K562 (cell line): ENCODE measurements around the gene IL12RB1. TPM values are rescaled to one million over a fixed set of nuclear protein-coding genes. Genes with fewer than 3 reads are reported as not detected.

Source experiments
- ATF4 ChIP-seq: fragments of 450-650 bp; formaldehyde crosslinking; IDR thresholded peaks from 2 replicates; pipeline ENCODE4 v1.4.0; 2022; ENCODE audit warnings: mild to moderate bottlenecking, moderate library complexity
- BMI1 ChIP-seq: fragments of 150-350 bp; IDR thresholded peaks from 2 replicates; pipeline ENCODE4 v1.6.1; 2014; ENCODE audit warnings: low read length
- ETV1 ChIP-seq: fragments of 450-650 bp; conservative IDR thresholded peaks from 2 replicates; pipeline ENCODE4 v1.6.1; 2016; ENCODE audit warnings: missing genetic modification characterization, control low read depth, low read depth, missing compliant biosample characterization
- RBFOX2 ChIP-seq: fragments of 200-400 bp; formaldehyde crosslinking; IDR thresholded peaks from 2 replicates; pipeline ENCODE4 v1.6.1; 2017; ENCODE audit warnings: low read depth, mild to moderate bottlenecking, low read length, moderate library complexity
- RHOXF2B ChIP-seq: fragments of 250-450 bp; sonication (Bioruptor Pico); conservative IDR thresholded peaks from 2 replicates; pipeline ENCODE4 v1.5.1; 2021
- SMC3 ChIP-seq: conservative IDR thresholded peaks from 2 replicates; pipeline ENCODE4 v1.6.1; 2011; ENCODE audit warnings: low read depth, low read length, improper control_type of control experiment; ENCODE audit not compliant: insufficient read depth
- TFAM ChIP-seq: fragments of 250-450 bp; sonication (Bioruptor Pico); conservative IDR thresholded peaks from 2 replicates; pipeline ENCODE4 v1.5.0; 2021; ENCODE audit warnings: mild to moderate bottlenecking, moderate library complexity
- ZNF436 ChIP-seq: fragments of 250-450, 450-650 bp; sonication (Bioruptor Pico); formaldehyde crosslinking; IDR thresholded peaks from 2 replicates; pipeline ENCODE4 v1.7.0; 2020; ENCODE audit warnings: mild to moderate bottlenecking
- polyA plus RNA-seq, 8 experiments: library from polyadenylated mRNA; depleted of rRNA in 4 of 8; stranded (reverse) in 5 of 8; unstranded in 3 of 8; fragments of >200 nt; fragmentation: Nextera tagmentation in 2 of 8; fragmentation: Illumina TruSeq in 1 of 8; extraction: Ambion mirVana in 2 of 8; extraction: Trizol in 1 of 8; gene quantifications; 2 replicates each; pipeline versions ENCODE4 v1.2.1 to v1.2.3, GENCODE V29; 2011 to 2014; ENCODE audit warnings: inconsistent platforms in 1 of 8, missing spikeins in 1 of 8
- total RNA-seq, 7 experiments: library from RNA; depleted of rRNA in 6 of 7; stranded (reverse); fragments of >200 nt in 6 of 7; fragmentation: Illumina TruSeq in 2 of 7; extraction: Trizol in 2 of 7; gene quantifications; 2 replicates each; pipeline versions ENCODE4 v1.2.1 to v1.2.3, GENCODE V29; 2011 to 2021; ENCODE audit warnings: low replicate concordance in 1 of 7
- TF ChIP-seq, protein P1 (sequence below): fragments of 450-650 bp; IDR thresholded peaks from 2 replicates; pipeline ENCODE4 v1.6.1; 2016; ENCODE audit warnings: mild to moderate bottlenecking

IL12RB1 gene
- total and polyA plus RNA-seq, 9 of the 15 experiments (the other 6 are each of a cell fraction or from before 2014, with no cell fraction given) = 0.04 to 0.07 (median 0.06) TPM; not detected in 5

GRCh38 chr19:18102916-18103542 lies 16.3 kb upstream of the IL12RB1 start (continued):
- no peak for TF ChIP-seq RBFOX2
- TF ChIP-seq ZNF436 (CRISPR knock-in tag) = no peak
- TF ChIP-seq BMI1 = no peak
- no peak for TF ChIP-seq ETV1 (tag)
- no peak for TF ChIP-seq SMC3
- no peak for TF ChIP-seq TFAM
- no peak for TF ChIP-seq RHOXF2B (CRISPR knock-in tag)
- TF ChIP-seq, protein P1, sequence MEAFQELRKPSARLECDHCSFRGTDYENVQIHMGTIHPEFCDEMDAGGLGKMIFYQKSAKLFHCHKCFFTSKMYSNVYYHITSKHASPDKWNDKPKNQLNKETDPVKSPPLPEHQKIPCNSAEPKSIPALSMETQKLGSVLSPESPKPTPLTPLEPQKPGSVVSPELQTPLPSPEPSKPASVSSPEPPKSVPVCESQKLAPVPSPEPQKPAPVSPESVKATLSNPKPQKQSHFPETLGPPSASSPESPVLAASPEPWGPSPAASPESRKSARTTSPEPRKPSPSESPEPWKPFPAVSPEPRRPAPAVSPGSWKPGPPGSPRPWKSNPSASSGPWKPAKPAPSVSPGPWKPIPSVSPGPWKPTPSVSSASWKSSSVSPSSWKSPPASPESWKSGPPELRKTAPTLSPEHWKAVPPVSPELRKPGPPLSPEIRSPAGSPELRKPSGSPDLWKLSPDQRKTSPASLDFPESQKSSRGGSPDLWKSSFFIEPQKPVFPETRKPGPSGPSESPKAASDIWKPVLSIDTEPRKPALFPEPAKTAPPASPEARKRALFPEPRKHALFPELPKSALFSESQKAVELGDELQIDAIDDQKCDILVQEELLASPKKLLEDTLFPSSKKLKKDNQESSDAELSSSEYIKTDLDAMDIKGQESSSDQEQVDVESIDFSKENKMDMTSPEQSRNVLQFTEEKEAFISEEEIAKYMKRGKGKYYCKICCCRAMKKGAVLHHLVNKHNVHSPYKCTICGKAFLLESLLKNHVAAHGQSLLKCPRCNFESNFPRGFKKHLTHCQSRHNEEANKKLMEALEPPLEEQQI = no peak
- no peak for TF ChIP-seq ATF4 (CRISPR knock-in tag)
